T-helper 1 cell treated with Interleukin-12 subunit alpha and Interleukin-12 subunit beta and Interleukin-4 antibody, amounts not matched to agents 30 μg/mL and 1 μg/mL, for 36 hours (primary cell): ENCODE measurements around the gene NUP43.
A peak's percentile ranks its signal among the peaks of the same experiment; 100 is the strongest.

Experiments used
- H3K27ac Mint-ChIP-seq: one replicate; pipeline ENCODE4 v1.8.0; 2021; ENCODE audit warnings: mild to moderate bottlenecking, mixed read lengths
- H3K27me3 Mint-ChIP-seq: one replicate; pipeline ENCODE4 v1.8.0; 2021; ENCODE audit warnings: low read depth, mixed read lengths
- H3K36me3 Mint-ChIP-seq: one replicate; pipeline ENCODE4 v1.8.0; 2021; ENCODE audit warnings: low read depth, mixed read lengths
- H3K4me1 Mint-ChIP-seq: one replicate; pipeline ENCODE4 v1.8.0; 2021; ENCODE audit warnings: low read depth, mixed read lengths
- H3K4me3 Mint-ChIP-seq: one replicate; pipeline ENCODE4 v1.8.0; 2021; ENCODE audit warnings: mild to moderate bottlenecking, moderate library complexity, mixed read lengths
- H3K9me3 Mint-ChIP-seq: one replicate; pipeline ENCODE4 v1.8.0; 2021; ENCODE audit warnings: mixed read lengths

Gene NUP43

GRCh38 chr6:149725785-149726184, 20.5 kb downstream of the NUP43 start:
- H3K9me3 Mint-ChIP-seq = no peaks in the 10 kb centered on the region
- H3K4me1 Mint-ChIP-seq = peaks cover 20% of the 10 kb centered on the region
- peaks cover 22% of the 10 kb centered on the region for H3K36me3 Mint-ChIP-seq
- H3K27ac Mint-ChIP-seq = no peak overlapping the region
- H3K4me3 Mint-ChIP-seq = no peak overlapping the region
- H3K27me3 Mint-ChIP-seq = no peaks in the 10 kb centered on the region

GRCh38 chr6:149723771-149724417, 22.4 kb downstream of the NUP43 start:
- Mint-ChIP-seq H3K4me3 (no peak overlapping the region), H3K36me3 (peaks cover 21% of the 10 kb centered on the region), H3K4me1 (peaks cover 21% of the 10 kb centered on the region), H3K27me3 (no peaks in the 10 kb centered on the region), H3K27ac (no peak overlapping the region), H3K9me3 (no peaks in the 10 kb centered on the region)

- H3K36me3 Mint-ChIP-seq = peaks cover 16% of the 10 kb centered on the region
- H3K4me3 Mint-ChIP-seq = no peak overlapping the region
- no peak overlapping the region for H3K27ac Mint-ChIP-seq
- peaks cover 19% of the 10 kb centered on the region for H3K4me1 Mint-ChIP-seq
- no peaks in the 10 kb centered on the region for H3K27me3 Mint-ChIP-seq
- no peaks in the 10 kb centered on the region for H3K9me3 Mint-ChIP-seq
Observed at GRCh38 chr6:149723262-149723661, 23.1 kb downstream of the NUP43 start.

GRCh38 chr6:149719531-149719930, 26.8 kb downstream of the NUP43 start:
- Mint-ChIP-seq H3K4me3 (peak overlapping the region; percentile 55), H3K4me1 (peaks cover 29% of the 10 kb centered on the region), H3K27me3 (no peaks in the 10 kb centered on the region), H3K9me3 (no peaks in the 10 kb centered on the region), H3K27ac (peak overlapping the region; percentile 3), H3K36me3 (peaks cover 14% of the 10 kb centered on the region)

GRCh38 chr6:149717588-149718458, 28.5 kb downstream of the NUP43 start, which contains the start of gene LATS1:
TSS of gene LATS1 (minus strand) at chr6:149718101. CDS start at chr6:149702126, 15,975 bp downstream.
- Mint-ChIP-seq H3K27me3 (no peaks in the 10 kb centered on the region), H3K4me1 (peaks cover 33% of the 10 kb centered on the region), H3K27ac (peak within 1 kb of the TSS; percentile 94), H3K4me3 (peak within 1 kb of the TSS; percentile 92), H3K36me3 (peaks cover 12% of the 10 kb centered on the region), H3K9me3 (no peaks in the 10 kb centered on the region)

GRCh38 chr6:149717255-149717587, 29.1 kb downstream of the NUP43 start:
- H3K27ac Mint-ChIP-seq = peak overlapping the region; percentile 79
- H3K9me3 Mint-ChIP-seq = no peaks in the 10 kb centered on the region
- H3K4me1 Mint-ChIP-seq = peaks cover 33% of the 10 kb centered on the region
- H3K36me3 Mint-ChIP-seq = peaks cover 12% of the 10 kb centered on the region
- H3K4me3 Mint-ChIP-seq = peak overlapping the region; percentile 92
- no peaks in the 10 kb centered on the region for H3K27me3 Mint-ChIP-seq

- H3K9me3 Mint-ChIP-seq = no peaks in the 10 kb centered on the region
- peak overlapping the region; percentile 92 for H3K4me3 Mint-ChIP-seq
- peak overlapping the region; percentile 82 for H3K27ac Mint-ChIP-seq
- H3K27me3 Mint-ChIP-seq = no peaks in the 10 kb centered on the region
- H3K4me1 Mint-ChIP-seq = peaks cover 35% of the 10 kb centered on the region
- peaks cover 12% of the 10 kb centered on the region for H3K36me3 Mint-ChIP-seq
Observed at GRCh38 chr6:149716181-149716963, 30.0 kb downstream of the NUP43 start.

GRCh38 chr6:149714442-149714841, 31.9 kb downstream of the NUP43 start:
- H3K9me3 Mint-ChIP-seq = no peaks in the 10 kb centered on the region
- H3K4me3 Mint-ChIP-seq = no peak overlapping the region
- H3K4me1 Mint-ChIP-seq = peaks cover 39% of the 10 kb centered on the region
- H3K27me3 Mint-ChIP-seq = no peaks in the 10 kb centered on the region
- no peak overlapping the region for H3K27ac Mint-ChIP-seq
- H3K36me3 Mint-ChIP-seq = peaks cover 11% of the 10 kb centered on the region

GRCh38 chr6:149711711-149712110, 34.6 kb downstream of the NUP43 start:
- Mint-ChIP-seq H3K27ac (no peak overlapping the region), H3K4me1 (peaks cover 37% of the 10 kb centered on the region), H3K4me3 (no peak overlapping the region), H3K36me3 (peaks cover 8% of the 10 kb centered on the region), H3K9me3 (no peaks in the 10 kb centered on the region), H3K27me3 (no peaks in the 10 kb centered on the region)

GRCh38 chr6:149701714-149702113, 44.6 kb downstream of the NUP43 start:
- H3K4me3 Mint-ChIP-seq = no peak overlapping the region
- no peaks in the 10 kb centered on the region for H3K27me3 Mint-ChIP-seq
- peaks cover 13% of the 10 kb centered on the region for H3K36me3 Mint-ChIP-seq
- no peaks in the 10 kb centered on the region for H3K9me3 Mint-ChIP-seq
- peaks cover 20% of the 10 kb centered on the region for H3K4me1 Mint-ChIP-seq
- no peak overlapping the region for H3K27ac Mint-ChIP-seq

- Mint-ChIP-seq H3K36me3 (peaks cover 10% of the 10 kb centered on the region), H3K27ac (no peak overlapping the region), H3K4me1 (peaks cover 11% of the 10 kb centered on the region), H3K4me3 (no peak overlapping the region), H3K27me3 (no peaks in the 10 kb centered on the region), H3K9me3 (no peaks in the 10 kb centered on the region)
Observed at GRCh38 chr6:149699150-149699549, 47.2 kb downstream of the NUP43 start.

GRCh38 chr6:149698175-149698574, 48.2 kb downstream of the NUP43 start:
- Mint-ChIP-seq H3K4me1 (peaks cover 11% of the 10 kb centered on the region), H3K36me3 (peaks cover 12% of the 10 kb centered on the region), H3K4me3 (no peak overlapping the region), H3K27ac (no peak overlapping the region), H3K27me3 (no peaks in the 10 kb centered on the region), H3K9me3 (no peaks in the 10 kb centered on the region)

GRCh38 chr6:149696901-149697300, 49.4 kb downstream of the NUP43 start:
- H3K27me3 Mint-ChIP-seq = no peaks in the 10 kb centered on the region
- H3K4me3 Mint-ChIP-seq = no peak overlapping the region
- H3K9me3 Mint-ChIP-seq = no peaks in the 10 kb centered on the region
- H3K36me3 Mint-ChIP-seq = peaks cover 14% of the 10 kb centered on the region
- H3K4me1 Mint-ChIP-seq = peaks cover 12% of the 10 kb centered on the region
- no peak overlapping the region for H3K27ac Mint-ChIP-seq

GRCh38 chr6:149694921-149695320, 51.4 kb downstream of the NUP43 start:
- peaks cover 14% of the 10 kb centered on the region for H3K4me1 Mint-ChIP-seq
- no peaks in the 10 kb centered on the region for H3K27me3 Mint-ChIP-seq
- H3K4me3 Mint-ChIP-seq = no peak overlapping the region
- no peaks in the 10 kb centered on the region for H3K9me3 Mint-ChIP-seq
- H3K27ac Mint-ChIP-seq = no peak overlapping the region
- peaks cover 15% of the 10 kb centered on the region for H3K36me3 Mint-ChIP-seq
